22Rv1 (cell line): ENCODE results near the gene SLC19A1.

ENCODE experiments used
- ZFX ChIP-seq: fragments of 450-650 bp; IDR thresholded peaks from 2 replicates; pipeline ENCODE4 v1.6.1; 2017; ENCODE audit warnings: antibody characterized with exemption, borderline replicate concordance
- TF ChIP-seq, protein P1 (sequence below): fragments of 450-650 bp; IDR thresholded peaks from 2 replicates; pipeline ENCODE4 v1.5.1; 2017; ENCODE audit warnings: mild to moderate bottlenecking

DNA sequence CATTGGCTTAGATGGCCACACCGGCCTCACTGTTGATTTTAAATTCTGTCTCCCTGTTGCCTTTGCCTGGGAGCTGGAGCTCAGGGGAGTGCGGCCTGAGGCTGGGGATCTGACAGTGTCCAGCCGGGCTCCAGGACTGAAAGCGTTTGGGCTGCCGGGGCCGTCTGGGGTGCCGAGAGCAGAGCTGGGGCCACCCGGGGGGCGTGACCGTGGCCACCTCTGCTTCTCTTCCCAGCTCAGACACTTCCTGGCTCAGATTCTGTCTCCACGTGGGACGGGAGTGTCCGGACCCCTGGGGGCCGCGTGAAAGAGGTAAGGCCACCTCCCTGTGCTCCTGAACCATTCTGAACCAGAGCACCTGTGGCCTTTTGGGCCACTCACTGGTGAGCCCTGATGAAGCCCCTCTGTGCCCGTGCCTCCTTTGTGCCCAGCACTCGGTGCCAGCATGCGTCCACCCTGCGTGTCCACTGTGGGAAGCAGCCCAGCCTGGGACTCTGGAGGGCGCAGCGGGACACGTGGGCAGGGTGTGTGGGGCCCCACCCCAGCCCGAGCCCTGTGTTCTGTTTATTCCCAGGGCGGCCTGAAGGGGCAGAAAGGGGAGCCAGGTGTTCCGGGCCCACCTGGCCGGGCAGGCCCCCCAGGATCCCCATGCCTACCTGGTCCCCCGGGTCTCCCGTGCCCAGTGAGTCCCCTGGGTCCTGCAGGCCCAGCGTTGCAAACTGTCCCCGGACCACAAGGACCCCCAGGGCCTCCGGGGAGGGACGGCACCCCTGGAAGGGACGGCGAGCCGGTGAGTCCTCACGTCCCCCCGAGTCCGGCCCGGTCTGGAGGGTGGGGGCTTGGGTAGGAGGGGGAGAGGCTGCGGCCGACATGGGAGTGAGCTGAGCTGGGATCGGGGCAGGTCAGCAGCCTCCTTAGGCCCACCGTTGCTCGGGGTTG is 64.8 kb downstream of the SLC19A1 start:
- TF ChIP-seq, protein P1, sequence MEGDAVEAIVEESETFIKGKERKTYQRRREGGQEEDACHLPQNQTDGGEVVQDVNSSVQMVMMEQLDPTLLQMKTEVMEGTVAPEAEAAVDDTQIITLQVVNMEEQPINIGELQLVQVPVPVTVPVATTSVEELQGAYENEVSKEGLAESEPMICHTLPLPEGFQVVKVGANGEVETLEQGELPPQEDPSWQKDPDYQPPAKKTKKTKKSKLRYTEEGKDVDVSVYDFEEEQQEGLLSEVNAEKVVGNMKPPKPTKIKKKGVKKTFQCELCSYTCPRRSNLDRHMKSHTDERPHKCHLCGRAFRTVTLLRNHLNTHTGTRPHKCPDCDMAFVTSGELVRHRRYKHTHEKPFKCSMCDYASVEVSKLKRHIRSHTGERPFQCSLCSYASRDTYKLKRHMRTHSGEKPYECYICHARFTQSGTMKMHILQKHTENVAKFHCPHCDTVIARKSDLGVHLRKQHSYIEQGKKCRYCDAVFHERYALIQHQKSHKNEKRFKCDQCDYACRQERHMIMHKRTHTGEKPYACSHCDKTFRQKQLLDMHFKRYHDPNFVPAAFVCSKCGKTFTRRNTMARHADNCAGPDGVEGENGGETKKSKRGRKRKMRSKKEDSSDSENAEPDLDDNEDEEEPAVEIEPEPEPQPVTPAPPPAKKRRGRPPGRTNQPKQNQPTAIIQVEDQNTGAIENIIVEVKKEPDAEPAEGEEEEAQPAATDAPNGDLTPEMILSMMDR: no peak
- TF ChIP-seq ZFX: no peak
